Nephron progenitor cell (in vitro differentiated cells): ENCODE measurements around the gene MIGA1.
"Not testable (repeated sequence)": the region's sequence is repeated elsewhere in the genome, so short reads cannot be mapped to it uniquely, and the experiment has no call there.

Source experiments
- DNase-seq: peaks from one replicate; pipeline ENCODE4 v3.0.0; 2021
- H3K27ac Mint-ChIP-seq: 2 replicates; pipeline ENCODE4 v1.8.0; 2021; ENCODE audit warnings: mild to moderate bottlenecking, moderate library complexity, mixed read lengths
- H3K27me3 Mint-ChIP-seq: 2 replicates; pipeline ENCODE4 v1.8.0; 2021; ENCODE audit warnings: mild to moderate bottlenecking, low read depth, mixed read lengths; ENCODE audit not compliant: poor library complexity
- H3K36me3 Mint-ChIP-seq: 2 replicates; pipeline ENCODE4 v1.8.0; 2021; ENCODE audit warnings: low read depth, mixed read lengths
- H3K4me1 Mint-ChIP-seq: 2 replicates; pipeline ENCODE4 v1.8.0; 2021; ENCODE audit warnings: mixed read lengths
- H3K4me3 Mint-ChIP-seq: 2 replicates; pipeline ENCODE4 v1.8.0; 2021; ENCODE audit warnings: mild to moderate bottlenecking, moderate library complexity, mixed read lengths
- H3K9me3 Mint-ChIP-seq: 2 replicates; pipeline ENCODE4 v1.8.0; 2021; ENCODE audit warnings: mild to moderate bottlenecking, moderate library complexity, mixed read lengths
- CTCF ChIP-seq: fragments of 200-600 bp; sonication (generic); IDR thresholded peaks from 2 replicates; pipeline ENCODE4 v1.5.0; 2021; ENCODE audit warnings: antibody characterized with exemption

The MIGA1 gene

GRCh38 chr1:77905603-77906002 lies 126.2 kb downstream of the MIGA1 start:
- Mint-ChIP-seq H3K4me1 (no peaks in the 10 kb centered on the region), H3K27ac (no peak overlapping the region)

GRCh38 chr1:77906019-77906545 lies 126.6 kb downstream of the MIGA1 start:
- Mint-ChIP-seq H3K9me3 (no peaks in the 10 kb centered on the region), H3K27ac (no peak overlapping the region), H3K36me3 (no peaks in the 10 kb centered on the region), H3K27me3 (no peaks in the 10 kb centered on the region), H3K4me3 (no peak overlapping the region), H3K4me1 (no peaks in the 10 kb centered on the region)
- no peak for DNase-seq
- TF ChIP-seq CTCF, result no peak

More at GRCh38 chr1:77905603-77906002, 126.2 kb downstream of the MIGA1 start:
- Mint-ChIP-seq H3K9me3 (no peaks in the 10 kb centered on the region), H3K4me3 (no peak overlapping the region), H3K27me3 (no peaks in the 10 kb centered on the region), H3K36me3 (no peaks in the 10 kb centered on the region)
- DNase-seq, result no peak
- no peak for TF ChIP-seq CTCF

- no peak for TF ChIP-seq CTCF
- DNase-seq, result no peak
- no peaks in the 10 kb centered on the region for H3K4me1 Mint-ChIP-seq
- no peak overlapping the region for H3K4me3 Mint-ChIP-seq
- no peak overlapping the region for H3K27ac Mint-ChIP-seq
- no peaks in the 10 kb centered on the region for H3K9me3 Mint-ChIP-seq
- H3K27me3 Mint-ChIP-seq, result no peaks in the 10 kb centered on the region
- no peaks in the 10 kb centered on the region for H3K36me3 Mint-ChIP-seq
Measured at GRCh38 chr1:77906624-77907023, 127.2 kb downstream of the MIGA1 start.

GRCh38 chr1:77910116-77910515 lies 130.7 kb downstream of the MIGA1 start:
- H3K27me3 Mint-ChIP-seq, result peaks cover 3% of the 10 kb centered on the region
- no peaks in the 10 kb centered on the region for H3K36me3 Mint-ChIP-seq
- no peak for DNase-seq
- H3K27ac Mint-ChIP-seq, result no peak overlapping the region
- H3K4me3 Mint-ChIP-seq, result no peak overlapping the region
- H3K9me3 Mint-ChIP-seq, result no peaks in the 10 kb centered on the region
- no peak for TF ChIP-seq CTCF
- H3K4me1 Mint-ChIP-seq, result no peaks in the 10 kb centered on the region

- not testable (repeated sequence) for DNase-seq, H3K4me3 Mint-ChIP-seq, H3K27me3 Mint-ChIP-seq, H3K9me3 Mint-ChIP-seq, H3K4me1 Mint-ChIP-seq, H3K27ac Mint-ChIP-seq
- peaks cover 31% of the 10 kb centered on the region for H3K36me3 Mint-ChIP-seq
Measured at GRCh38 chr1:77918918-77919317, 139.5 kb downstream of the MIGA1 start.

GRCh38 chr1:77925518-77925917 lies 146.1 kb downstream of the MIGA1 start:
- H3K27me3 Mint-ChIP-seq, result no peaks in the 10 kb centered on the region
- H3K4me3 Mint-ChIP-seq, result no peak overlapping the region

More at GRCh38 chr1:77925518-77925917, 146.1 kb downstream of the MIGA1 start:
- H3K4me1 Mint-ChIP-seq, result no peaks in the 10 kb centered on the region
- H3K9me3 Mint-ChIP-seq, result no peaks in the 10 kb centered on the region
- no peak for DNase-seq
- peaks cover 10% of the 10 kb centered on the region for H3K36me3 Mint-ChIP-seq
- no peak overlapping the region for H3K27ac Mint-ChIP-seq
- TF ChIP-seq CTCF, result no peak
